SK-N-MC (cell line): ENCODE data around the gene GPR55.

ENCODE experiments used
- EZH2 ChIP-seq: fragments of 200-600 bp; sonication (generic); IDR thresholded peaks from one replicate; pipeline ENCODE4 v1.6.1; 2017; ENCODE audit warnings: antibody characterized with exemption
- POLR2AphosphoS5 ChIP-seq: IDR thresholded peaks from 2 replicates; pipeline ENCODE4 v1.6.1; 2012; ENCODE audit warnings: mild to moderate bottlenecking, low read depth, low read length, borderline replicate concordance

GRCh38 chr2:230931556-230932231 is 6.7 kb upstream of the GPR55 start:
- TF ChIP-seq EZH2 (no peak), POLR2AphosphoS5 (no peak)
